NCI-H748 treated with DMSO at 0.1 percent for 48 hours (cell line): ENCODE measurements around the gene GSTP1.
"Not testable (repeated sequence)": the region's sequence is repeated elsewhere in the genome, so short reads cannot be mapped to it uniquely, and the experiment has no call there.

Experiments used
- DNase-seq: peaks from one replicate; lab custom pipeline; 2025; lab: John Stamatoyannopoulos, UW

Gene GSTP1

GRCh38 chr11:67583247-67584204 is at the start of gene GSTP1:
GSTP1 (plus strand) TSS chr11:67583812; CDS start chr11:67583844, 32 bp downstream.
- no peak for DNase-seq

- DNase-seq: no peak
Measured at GRCh38 chr11:67534070-67534679, 49.4 kb upstream of the GSTP1 start.

DNA sequence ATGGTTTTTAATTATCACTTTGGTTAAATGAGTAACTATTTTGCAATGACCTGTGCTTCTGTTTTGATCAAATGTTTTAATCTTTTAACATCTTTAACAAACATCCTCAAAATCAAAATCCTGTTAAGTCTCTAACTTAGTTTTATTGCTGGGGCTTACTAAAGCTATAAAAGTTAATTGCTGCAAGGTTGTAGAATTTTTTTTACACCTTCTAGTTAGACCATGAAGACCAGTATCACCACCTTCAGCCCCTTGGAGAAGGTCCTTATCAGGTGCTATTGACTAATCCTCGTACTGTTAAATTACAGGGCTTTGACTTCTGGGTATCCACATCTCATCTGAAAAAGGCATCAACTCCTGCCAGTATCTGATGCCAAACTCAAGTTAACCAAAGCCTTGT is 48.1 kb upstream of the GSTP1 start:
- no peak for DNase-seq

DNA sequence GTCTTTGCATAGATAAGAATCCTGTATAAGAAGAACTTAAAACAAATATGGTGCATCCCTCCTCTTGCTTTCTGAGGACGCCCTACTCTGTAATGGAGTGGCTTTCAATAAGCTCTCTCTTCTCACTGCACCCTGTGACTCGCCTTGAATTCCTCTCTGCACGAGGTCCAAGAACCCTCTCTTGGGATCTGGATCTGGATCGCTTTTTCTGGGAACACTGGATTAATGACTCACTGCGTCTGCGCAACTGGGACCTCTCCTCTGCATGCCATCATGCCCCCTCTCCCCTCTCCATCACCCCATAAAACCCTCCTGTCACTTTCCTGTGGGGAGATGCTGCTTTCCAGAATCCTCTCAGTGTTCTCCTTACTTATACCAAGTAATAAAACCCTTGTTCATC is 45.3 kb upstream of the GSTP1 start:
- no peak for DNase-seq

- no peak for DNase-seq
Measured at GRCh38 chr11:67538823-67539505, 44.6 kb upstream of the GSTP1 start.

GRCh38 chr11:67539550-67539949 is 44.1 kb upstream of the GSTP1 start:
- no peak for DNase-seq

DNA sequence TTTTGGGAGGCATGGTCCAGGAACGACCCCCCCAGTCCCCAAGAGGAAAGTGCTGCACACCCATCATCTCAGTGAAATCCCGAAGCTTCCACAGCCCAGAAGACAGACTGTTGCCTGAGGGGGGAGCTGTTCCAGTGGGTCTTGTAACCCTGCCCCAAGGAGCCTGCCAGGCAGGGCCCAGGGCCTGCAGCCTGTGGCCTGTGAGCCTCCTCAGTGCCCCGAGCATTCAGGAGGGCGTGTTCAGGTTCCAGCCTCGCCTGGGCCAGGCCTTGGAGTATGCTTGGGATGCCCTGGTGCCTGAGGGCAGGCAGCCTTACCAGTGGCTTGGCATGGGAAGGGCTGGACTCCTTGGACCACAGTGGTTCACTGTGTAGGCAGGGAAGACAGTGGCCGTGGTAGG is 42.4 kb upstream of the GSTP1 start:
- DNase-seq: no peak

DNA sequence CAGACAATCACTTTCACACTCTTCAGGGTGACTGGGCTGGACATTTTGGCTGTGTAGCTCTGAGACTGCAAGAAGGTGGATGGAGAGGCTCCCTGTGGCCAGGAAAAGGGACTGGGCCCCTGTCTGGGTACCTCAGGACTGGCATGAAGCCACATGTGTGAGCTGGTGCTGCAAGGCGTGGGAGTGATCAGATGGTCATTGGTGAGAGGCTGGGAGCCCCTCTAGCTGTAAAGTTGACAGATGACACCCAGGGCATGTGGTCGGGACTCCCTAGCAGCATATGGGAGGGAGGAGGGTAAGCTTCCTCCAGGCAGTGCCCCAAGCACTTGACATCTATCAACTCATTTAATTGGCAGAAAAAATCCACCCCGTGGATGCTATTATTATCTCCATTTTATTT is 41.4 kb upstream of the GSTP1 start:
- no peak for DNase-seq

DNA sequence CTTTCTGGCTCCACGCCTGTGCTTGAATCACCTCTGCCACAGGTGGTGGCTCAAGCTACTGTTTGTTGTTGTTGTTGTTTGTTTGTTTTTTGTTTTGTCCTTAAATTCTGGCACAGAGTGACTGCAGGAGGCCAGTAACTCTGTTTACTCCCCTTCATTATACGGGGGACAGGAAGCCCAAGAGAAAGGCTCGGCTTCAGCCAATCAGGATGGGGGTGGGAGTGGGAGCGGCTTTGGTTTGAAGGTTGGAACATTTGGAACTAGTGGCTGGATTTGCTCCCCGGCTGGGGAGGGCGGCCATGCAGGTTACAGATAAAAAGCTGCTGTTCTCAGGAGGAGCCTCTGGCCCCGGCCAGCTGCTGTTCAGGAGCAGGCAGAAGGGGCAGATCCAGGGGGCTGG is 40.6 kb upstream of the GSTP1 start:
- no peak for DNase-seq

- DNase-seq: no peak
Measured at GRCh38 chr11:67543585-67543984, 40.0 kb upstream of the GSTP1 start.

DNA sequence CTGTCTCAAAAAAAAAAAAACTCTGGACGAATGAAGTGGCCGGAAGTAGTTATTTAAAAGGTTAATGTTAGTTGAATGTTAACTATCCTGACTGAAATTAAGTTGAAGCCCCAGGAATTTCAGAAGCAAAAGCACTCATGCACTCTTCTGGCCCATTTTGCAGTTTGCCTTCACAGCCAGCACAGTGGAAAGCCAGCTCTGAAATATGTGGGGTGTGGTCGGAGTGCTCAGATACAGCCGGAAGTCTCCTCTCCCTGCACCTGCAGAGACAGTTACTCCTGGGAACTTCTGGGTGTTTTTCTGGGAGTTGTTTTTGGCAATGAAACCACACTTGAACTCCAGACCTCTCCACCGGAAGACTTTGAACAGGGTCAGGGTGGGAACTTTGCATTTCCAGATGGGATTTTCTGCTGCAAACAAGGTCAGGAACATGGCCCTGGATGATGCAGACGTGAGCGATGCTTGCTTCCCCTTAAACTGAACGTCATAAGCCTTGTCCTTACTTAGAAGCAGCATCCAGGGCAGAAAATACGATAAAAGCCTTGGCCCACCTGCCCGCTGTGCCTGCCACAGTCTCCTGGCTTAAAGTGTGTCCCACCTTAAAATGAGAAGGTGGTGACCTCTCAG is 38.9 kb upstream of the GSTP1 start:
- DNase-seq: no peak

GRCh38 chr11:67545280-67545679 is 38.3 kb upstream of the GSTP1 start:
- DNase-seq: no peak

- DNase-seq: not testable (repeated sequence)
Measured at GRCh38 chr11:67548112-67548511, 35.5 kb upstream of the GSTP1 start.

DNA sequence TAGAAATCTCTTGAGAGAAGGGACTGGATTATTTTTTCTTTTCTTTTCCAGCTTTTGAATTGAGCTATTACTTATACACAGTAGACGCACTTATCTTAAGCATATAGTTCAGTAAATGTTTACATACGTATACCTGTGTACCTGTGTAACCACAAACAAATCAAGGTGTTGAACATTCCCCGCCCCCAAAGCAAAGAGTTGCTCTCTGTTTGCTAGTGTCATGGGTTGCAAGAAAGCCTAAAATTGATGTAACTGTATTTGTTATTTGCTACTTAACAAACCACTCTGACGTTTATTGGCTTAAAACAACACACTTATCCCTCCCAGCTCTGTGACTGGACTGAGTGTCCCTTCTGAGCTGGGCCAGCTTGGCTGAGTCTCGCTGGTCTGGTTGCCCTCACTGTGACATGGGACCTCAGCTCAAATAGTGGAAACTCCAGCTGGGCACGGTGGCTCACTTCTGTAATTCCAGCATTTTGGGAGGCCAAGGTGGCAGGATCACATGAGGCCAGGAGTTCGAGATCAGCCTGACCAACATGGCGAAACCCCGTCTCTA is 35.0 kb upstream of the GSTP1 start:
- DNase-seq: no peak

DNA sequence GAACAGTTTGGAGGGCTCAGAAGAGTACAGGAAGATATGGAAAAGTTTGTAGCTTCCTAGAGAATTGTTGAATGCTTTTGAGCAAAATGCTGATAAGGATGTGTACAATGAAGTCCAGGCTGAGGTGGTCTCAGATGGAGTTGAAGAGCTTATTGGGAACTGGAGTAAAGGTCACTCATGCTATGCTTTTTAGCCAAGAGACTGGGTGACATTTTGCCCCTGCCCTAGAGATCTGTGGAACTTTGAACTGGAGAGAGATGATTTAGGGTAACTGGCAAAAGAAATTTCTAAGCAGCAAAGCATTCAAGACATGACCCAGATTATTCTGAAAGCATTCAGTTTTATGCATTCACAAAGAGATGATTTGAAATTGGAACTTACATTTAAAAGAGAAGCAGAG is 32.5 kb upstream of the GSTP1 start:
- DNase-seq: no peak

DNA sequence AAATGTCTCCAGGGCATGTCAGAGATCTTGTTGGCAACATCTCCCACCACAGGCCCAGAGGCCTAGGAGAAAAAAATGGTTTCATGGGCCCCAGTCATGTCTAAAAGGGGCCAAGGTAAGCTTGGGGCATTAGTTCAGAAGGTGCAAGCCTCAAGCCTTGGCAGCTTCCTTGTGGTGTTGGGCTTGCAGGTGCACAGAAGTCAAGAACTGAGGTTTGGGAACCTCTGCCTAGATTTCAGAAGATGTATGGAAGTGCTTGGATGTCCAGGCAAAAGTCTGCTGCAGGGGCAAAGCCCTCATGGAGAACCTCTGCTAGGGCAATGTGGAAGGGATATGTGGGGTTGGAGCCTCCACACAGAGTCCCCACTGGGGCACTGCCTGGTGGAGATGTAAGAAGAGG is 31.9 kb upstream of the GSTP1 start:
- DNase-seq: not testable (repeated sequence)

DNA sequence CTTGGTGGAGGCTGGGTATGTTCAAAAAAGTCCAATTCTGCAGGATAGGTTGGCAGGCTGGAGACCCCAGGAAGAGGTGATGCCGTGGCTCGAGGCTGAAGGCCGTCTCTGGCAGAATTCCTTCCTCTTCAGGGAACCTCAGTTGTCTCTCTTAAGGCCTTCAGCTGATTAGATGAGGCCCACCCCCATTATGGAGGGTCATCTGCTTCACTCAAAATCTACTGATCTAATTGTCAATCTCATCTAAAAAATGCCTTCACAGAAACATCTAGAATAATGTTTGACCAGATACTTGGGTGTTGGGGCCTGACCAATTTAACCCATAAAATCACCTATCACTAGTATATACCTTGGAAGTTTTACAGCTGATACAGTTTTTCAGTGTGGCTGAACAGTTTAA is 27.4 kb upstream of the GSTP1 start:
- no peak for DNase-seq

- DNase-seq: no peak
Measured at GRCh38 chr11:67558084-67558772, 25.4 kb upstream of the GSTP1 start.

DNA sequence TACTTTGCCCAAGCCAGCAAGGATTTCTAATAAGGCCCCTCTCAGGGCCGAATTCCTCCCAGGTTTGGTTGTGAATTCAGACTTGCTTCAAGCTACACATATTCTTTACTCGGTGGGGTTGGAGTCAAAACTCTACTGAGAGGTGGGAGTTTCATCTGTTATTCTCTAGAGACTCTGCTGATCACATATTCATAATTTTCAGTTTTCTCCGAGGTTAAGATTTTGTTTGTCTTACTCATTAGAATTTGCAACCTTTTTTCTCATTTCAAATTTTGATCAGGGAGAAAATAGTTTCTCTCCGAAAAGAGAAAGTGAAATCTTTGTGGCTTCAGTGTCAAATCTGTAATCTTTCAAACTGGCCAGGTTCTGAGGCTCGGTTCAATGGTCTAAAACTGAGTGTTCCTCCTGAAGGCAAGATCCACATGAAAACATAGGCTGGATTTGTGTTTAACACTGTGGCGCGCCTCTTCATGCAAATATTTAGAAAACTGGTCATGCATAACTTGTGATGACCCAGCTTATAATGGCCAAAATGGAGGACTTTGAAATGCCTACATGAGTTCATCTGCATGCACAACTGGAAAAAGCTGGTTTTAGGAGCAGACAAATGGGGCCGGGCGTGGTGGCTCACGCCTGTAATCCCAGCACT is 21.5 kb upstream of the GSTP1 start:
- no peak for DNase-seq

DNA sequence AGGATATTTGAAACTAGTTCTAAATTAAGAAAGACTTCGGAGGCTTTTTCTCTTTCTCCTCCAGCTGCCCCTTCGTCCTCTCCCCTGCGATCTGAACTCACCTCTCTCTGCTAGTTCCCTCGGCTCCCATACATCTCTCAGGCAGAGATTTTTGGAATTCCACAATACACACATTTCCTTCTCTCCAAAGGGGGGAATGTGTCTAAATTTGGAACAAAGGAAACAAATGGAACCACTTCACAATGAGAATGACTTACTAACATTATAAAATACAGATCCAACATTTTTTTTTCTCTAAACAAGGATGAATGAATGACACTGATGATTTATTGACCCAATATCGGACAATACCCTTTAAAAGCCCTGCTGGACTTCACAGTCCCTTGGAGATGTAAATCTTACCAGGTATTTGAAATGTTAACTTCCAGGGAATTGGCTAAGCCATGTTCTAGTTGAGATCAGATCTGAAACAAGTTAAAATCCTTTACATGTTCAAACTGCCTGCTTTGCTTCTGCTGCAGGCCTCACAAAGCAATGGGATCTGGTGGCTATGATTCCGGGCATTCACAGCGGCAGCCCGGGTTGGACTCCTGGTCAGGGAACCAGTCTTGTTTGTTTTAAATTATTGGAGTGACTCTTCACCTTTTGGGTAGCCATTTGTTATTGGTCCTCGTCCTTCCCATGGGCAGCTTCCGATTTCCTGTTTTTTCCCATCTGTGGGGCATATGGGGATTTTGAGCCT is 20.5 kb upstream of the GSTP1 start:
- DNase-seq: no peak
